HG03064 (cell line): Measurements from ENCODE around the gene CTNNBL1.
"Not testable (repeated sequence)": the region's sequence is repeated elsewhere in the genome, so short reads cannot be mapped to it uniquely, and the experiment has no call there.

ENCODE experiments used
- ATAC-seq: cut with Tn5 transposase; IDR thresholded peaks from one replicate; pipeline ENCODE4 v1.9.1; 2021; ENCODE audit warnings: low read depth; ENCODE audit not compliant: unreplicated experiment

The CTNNBL1 gene

DNA sequence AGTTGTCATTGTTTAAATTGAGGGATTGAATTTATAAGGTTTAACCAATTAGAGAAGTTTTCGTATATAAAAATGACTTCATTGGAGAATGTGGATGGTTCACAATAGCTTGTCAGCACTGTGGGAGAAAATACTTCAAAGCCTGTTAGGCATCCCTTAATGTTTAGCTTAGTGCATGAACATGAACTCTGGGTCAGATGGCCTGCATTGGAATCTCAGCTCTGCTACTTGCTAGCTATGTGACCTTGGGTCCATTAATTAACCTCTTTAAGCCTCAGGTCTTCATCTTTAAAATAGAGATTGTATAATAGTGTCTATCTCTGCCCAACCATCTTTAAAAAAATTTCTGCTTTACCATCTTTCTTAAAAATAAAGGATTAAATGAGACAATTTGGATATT lies 11.1 kb downstream of the CTNNBL1 start:
- no peak for ATAC-seq

DNA sequence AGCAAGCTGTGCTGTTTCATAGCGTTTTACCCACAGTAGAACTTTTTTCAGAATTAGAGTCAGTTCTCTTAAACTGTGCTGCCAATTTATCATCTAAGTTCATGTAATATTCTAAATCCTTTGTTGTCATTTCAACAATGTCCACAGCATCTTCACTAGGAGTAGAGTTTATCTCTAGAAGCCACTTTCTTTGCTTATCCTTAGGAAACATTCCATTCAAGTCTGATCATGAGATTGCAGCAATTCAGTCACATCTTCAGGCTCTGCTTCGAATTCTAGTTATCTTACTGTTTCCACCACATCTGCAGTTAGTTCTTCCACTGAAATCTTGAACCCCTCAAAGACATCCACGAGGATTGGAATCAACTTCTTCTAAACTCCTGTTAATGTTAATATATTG lies 12.5 kb downstream of the CTNNBL1 start:
- no peak for ATAC-seq

DNA sequence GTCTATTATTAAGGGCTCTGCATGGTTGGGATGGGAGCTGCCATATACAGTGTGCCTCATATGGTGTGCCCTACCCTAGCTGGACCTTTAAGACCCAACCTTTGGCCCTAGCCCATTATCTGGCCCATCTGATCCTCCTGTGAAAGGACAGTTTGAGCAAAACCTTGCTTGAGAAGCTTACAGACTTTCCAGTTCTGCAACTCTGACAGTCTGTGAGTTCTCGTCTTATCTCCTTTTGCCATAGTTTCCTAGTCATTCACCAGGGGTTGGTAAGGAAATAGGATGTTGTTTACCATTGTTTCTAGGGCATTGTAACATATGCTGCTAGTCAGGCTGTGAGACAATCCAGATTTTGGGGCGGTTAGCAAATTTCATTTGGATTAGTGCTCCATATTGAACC lies 17.2 kb downstream of the CTNNBL1 start:
- ATAC-seq: no peak

DNA sequence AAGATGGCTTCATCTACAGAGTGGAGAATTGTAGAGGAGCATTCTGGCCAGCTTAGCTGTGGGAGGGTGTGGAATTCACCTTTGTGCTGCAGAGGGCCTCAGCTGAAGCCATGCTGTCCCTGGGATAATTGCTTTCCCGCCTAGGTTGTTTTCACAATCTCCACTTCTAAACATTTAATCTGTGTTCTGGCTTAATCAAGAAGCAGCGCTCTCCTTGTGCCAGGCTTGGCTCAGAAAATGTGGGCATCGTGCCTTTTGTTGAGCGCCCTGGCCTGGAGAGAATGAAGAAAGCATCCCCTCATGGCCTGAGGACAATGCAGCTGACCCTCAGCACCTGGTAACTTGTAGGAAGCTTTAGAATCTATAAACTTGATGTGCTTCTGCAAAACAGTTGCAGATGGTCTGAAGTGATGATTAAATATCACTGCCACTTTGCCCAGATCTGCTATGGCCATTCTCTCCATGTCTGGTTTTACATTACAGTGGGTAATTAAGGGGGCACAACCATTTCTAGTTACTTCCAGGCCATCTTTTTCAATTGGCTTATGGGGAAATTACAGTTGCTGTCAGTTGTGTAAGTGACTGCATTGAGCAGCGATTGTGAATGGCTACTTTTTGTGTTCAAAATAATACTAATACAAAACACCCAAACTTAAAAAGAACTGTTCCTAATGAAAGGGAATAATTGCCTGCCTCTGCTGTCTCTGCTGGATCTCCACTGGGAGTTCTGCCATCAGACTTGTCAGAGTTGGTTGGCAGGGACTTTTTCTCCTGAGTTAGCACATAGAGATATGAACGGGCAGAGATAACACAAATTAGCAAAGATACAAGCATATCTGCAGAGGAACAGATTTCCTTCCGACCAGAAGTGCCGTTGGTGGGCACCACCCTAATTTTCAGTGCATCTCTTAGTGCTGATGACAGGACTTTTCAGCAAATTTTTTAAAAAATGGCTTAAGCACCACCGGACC lies 18.4 kb downstream of the CTNNBL1 start:
- ATAC-seq: no peak

DNA sequence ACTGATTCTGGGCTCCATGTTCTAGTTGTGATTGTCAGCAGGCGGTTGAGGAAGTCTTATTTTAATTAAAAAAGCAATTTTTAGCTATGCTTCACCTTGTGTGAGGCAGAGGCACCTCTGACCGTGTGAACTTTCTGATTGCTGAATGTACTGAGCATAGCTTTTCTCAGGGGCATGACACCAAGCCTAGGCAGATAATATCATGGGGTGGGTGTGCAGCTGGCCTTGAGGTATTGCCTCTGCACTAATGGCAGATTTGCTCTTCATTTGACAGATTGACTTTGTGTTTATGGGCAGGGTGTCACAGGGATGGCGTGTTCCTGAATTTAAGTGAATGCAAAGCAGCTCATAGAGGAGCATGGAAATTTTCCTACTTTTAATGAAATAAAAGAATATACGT lies 19.6 kb downstream of the CTNNBL1 start:
- no peak for ATAC-seq

DNA sequence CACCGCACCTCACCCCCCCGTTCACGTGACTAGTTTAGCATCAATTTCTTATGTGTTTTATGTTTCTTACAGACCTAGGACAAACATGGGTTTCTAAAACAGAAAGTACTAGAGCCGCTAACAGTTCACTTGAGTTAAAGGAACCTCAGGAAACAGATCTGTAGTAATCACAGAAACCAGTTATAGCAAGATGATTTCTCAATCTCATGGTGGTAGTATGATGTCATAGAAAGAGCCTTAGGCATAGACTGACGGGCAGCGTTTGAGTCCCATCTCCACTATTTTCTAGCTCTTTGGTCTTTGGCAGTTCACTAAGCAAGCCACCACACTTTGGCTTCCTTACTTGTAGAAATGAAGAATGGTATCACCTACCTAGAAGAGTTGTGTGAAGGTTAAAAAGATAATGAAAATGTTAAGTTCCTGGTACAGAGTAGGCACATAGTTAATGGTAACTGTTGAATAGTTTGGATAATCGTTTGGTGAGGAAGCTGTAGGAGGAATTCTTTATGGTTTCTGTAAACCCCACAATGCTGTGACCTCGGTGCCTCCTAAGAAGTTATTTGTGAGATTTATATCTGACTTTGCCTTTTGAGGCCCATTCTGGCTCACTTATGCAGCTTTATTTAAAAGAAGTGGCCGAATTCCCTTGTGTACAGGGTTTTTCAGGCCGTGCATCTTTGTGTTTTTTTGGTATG lies 21.3 kb downstream of the CTNNBL1 start:
- ATAC-seq: no peak

DNA sequence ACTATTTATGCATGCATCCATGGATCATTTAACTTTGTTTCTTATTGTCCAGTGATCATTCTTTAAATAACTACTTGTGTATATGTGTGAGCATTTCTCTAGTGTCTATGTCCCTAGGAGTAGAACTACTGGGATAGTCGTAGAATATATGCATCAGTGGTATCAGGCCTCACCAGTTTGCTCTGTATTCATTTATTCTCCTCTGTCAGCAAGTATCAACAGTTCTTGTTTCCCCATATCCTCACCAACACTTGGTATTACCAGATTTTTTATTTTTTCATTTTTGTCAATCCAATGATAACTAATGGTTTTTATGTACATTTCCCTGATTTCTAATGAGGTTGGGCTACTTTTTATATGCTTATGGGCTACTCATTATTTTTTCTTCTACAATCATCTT lies 27.9 kb downstream of the CTNNBL1 start:
- ATAC-seq: no peak

DNA sequence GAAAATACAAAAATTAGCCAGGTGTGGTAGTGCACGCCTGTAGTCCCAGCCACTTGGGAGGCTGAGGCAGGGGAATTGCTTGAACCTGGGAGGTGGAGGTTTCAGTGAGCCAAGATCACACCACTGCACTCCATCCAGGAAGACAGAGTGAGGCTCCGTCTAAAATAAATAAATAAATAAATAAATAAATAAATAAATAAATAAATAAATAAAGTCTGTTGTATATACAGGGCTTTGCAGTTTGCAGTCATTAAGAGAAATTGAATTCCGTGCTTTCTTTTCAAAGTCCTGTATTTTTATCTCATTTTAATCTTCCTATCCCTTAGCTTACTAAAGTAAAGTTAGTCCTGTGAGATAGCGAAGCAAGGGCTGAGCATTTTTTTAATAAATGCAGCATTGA lies 28.5 kb downstream of the CTNNBL1 start:
- ATAC-seq: not testable (repeated sequence)

DNA sequence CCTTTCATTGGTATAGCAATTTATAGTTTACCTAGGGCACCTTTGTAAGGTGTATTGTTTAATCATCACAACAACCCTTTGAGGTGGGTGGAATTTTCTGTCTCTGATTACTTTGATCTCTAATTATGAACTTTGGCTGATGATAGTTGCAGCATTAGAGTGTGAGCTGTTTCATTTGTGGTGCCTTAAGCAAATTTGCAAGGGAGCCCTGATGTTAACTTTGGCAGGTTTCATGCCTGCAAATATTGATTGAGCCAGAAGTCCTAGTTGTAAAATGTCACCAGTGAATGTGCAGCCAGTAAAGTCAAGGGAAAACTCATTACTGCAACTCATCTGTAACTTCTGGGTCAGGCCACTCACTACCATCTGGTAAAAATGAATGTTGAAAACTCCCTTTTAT lies 29.8 kb downstream of the CTNNBL1 start:
- no peak for ATAC-seq

DNA sequence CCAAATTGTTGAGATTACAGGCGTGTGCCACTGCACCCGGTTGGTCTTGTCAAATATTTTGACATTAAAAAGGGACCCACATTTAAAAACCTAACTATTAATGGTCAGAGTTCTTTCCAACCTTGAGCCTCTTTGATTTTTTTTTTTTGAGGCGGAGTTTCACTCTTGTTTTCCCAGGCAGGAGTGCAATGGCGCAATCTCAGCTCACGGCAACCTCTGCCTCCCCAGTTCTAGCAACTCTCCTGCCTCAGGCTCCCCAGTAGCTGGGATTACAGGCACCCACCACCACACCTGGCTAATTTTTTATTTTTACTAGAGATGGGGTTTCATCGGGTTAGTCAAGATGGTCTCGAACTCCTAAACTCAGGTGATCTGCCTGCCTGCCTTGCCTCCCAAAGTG lies 31.3 kb downstream of the CTNNBL1 start:
- no peak for ATAC-seq

DNA sequence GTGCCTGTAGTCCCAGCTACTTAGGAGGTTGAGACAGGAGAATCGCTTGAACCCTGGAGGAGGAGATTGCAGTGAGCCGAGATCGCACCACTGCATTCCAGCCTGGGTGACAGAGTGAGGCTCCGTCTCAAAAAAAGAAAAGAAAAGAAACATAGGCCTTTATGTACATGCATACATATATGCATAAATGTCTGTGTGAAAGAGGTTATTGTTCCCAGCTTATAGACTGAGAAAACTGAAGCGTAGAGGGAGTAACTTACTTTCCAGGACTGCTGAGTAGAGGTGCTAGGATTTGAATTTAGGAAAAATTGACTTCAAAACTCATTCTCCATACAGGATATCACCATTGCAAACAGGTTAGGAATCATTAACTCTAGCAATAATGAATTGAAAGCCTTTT lies 32.0 kb downstream of the CTNNBL1 start:
- ATAC-seq: no peak

DNA sequence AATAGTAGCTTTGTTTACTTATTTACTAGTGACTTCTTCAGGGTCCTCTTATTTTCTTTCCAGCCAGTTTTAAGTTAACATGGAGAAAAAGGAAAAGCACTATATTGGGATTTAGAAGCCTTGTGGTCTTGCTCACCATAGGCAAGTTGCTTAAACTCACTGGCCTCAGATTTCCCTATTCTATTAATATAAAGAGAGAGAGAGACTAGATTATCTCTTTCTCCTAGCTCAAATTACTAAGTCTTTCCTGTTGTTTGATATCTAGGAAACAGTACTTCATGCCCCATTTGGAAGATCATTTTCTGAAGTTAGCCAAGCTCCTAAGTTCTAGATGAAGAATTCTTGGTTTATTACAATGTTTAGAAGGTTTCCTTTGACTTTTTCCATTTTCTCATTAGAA lies 32.5 kb downstream of the CTNNBL1 start:
- ATAC-seq: no peak

DNA sequence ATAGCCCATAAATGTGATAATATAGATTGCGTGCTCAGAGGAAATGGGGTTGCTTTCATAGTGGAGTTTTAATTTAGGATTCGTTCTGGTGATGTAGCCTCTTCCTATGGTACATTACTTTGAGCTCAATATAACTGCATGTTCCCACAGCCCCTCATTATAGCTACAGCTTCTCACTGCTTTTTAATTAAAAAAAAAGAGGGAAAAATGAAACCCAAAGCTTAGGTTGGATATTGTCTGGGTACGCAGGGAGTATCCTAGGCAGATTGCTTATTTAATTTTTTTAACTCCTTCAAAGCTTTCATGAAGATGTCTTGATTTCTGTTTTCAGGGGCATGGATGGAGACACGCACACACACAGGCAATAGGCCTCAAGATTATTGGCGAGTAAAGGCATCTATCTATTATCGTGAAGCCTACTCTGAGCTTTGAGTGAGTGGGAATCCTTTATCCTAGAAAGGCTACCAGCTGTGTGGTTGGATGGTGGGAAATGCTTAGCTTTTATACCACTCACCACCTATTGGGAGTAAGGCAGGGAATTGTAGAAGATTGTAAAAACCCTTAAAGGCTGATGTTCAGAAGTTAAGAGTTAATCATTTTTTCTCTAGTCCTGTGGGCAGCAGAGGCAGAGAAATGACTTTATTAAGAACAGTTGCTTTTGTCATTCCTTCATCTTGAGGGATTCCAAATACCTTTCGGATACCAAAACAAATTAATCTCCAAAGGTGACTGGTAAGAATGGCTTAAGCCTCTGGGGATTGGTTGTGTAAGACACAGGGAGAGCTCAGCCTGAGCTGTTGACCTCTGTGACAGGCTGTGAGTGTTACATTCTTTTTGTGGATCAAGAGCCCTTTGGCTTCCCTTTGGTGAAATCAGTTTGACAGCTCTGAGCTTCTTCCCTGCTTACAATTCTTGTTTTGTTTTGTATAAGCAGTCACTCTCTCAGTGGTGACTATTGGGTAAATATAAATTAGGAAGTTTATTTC lies 33.4 kb downstream of the CTNNBL1 start:
- no peak for ATAC-seq

DNA sequence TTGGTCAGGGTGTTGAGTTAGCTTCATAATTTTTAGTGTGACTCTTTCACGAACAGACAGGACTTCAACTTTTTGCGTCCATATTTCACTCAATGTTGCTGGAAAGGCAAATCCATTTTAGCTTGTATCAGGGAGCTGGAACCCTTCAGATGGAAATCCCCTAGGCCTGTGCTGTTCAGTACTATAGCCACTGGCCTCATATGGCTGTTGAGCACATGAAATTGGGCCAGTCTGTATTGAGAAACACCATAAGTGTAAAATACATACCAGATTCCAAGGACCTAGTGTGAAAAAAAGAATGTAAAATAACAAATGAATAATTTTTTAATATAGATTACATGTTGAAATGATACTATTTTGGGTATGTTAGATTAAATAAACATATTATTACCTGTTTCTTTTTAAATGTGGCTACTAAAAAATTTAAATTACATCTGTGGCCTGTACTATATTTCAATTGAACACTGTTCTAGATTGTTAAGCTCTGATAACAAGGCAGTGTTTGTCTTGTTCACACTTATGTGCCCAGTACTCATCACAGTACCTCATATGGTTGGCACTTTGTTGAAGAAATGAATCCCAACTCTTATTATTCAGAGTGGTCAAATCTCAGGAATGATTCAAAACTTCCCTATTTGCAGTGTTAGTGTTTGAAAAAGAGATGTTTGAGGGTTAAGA lies 34.3 kb downstream of the CTNNBL1 start:
- no peak for ATAC-seq

DNA sequence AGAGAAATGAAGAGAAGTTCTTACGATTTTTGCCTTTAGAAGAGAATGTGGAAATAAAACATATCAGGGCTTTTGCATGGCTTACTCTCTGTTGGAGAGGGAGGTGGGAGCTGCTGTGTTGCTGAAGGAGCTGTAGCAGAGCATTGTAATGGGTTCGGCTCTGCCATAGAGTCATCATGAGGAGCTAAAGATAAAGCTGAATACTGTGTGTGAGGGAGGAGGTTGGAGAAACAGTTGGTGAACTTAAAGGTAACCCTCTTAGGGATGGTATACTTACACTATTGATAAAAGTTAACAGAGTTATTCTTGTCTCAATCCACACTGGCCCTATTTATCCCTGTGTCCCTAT lies 34.8 kb downstream of the CTNNBL1 start:
- ATAC-seq: no peak

DNA sequence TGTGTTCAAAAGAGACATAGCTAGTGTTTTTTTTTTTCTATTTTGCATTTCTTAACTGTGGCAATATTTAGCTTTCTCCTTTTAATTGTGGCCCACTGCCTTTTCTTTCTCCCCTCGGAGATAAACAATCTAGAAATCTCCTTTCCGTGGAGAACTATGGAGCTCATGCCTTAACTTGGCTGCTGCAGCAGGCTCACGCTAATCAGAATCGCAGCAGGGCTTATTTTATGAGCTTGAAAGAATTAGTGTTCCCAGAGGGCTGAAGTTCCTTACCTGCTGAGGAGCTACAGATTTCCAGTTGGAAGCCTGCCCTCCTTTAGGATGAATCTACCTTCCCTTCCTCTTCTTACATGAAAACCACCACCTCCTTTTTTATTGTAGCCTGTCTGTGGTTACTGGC lies 35.6 kb downstream of the CTNNBL1 start:
- no peak for ATAC-seq

DNA sequence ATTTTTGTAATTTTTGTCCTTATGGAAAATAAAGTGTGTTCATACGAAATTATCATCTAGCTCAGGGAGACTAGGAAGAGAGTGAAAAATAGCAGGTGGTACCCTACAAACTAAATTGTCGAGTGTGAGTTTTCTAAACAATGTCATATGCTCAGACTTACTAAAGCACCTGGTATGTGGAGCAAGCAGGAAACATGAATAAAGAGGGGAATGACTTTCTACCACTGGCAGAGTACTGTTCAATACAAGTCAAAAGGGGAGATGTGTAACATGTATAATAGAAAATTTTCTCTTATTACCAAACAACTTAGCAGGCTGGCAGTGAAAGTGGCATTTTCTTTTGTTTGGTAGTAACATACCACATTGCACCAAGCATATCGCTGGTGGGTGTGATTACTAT lies 36.1 kb downstream of the CTNNBL1 start:
- ATAC-seq: no peak

DNA sequence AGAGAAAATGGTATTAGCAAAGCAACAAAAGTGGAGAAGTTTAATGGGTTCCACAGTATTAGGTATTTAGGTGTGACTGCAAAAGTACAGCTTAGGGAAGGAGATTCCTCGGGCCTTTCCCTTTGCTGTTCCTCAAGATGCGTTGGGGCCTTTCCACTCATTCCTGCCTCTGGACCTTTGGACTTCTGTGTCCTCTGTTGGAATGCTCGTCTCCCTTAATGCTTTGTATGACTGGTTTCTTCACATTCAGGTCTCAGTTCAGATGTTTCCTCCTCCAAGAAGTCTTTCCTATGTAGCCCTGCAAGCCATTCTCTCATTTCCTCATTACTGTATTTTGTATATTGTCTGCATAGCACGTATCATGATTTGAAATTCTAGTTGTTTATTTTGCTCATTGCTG lies 39.6 kb downstream of the CTNNBL1 start:
- no peak for ATAC-seq

DNA sequence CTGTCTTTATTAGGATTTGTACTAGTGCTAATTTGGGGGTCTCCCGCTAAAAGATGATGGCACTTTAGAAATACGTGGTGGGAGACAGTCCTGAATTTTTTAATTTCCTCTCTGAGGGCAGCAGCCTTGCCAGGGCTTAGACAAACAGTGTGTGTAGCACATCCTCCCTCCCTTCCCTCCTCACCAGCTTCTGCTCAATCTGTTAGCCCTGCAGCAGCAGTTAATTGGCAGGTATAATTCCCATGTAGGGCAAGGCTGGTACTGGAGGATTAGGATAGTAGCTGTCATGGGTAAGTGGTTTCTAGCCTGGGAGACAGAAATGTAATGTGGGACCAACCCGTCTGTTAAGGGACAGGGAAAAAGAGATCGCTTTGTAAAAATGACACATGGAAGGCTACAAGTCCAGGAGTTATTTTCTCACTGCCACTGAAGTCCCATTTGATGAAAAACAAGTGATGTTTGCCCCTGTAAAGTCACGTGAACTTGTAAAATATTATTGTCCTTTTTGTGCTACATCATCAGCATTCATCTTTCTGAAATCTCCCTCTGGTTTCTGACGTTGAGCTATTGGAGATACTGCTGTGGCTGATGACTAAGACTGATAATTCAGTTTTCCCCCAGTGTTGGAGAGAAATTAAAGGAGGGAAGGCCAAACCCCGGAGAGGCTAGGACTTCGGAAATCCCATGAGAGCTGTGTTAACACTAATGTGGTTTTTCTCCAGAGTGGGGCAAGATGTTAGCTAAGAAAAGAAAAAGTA lies 40.6 kb downstream of the CTNNBL1 start:
- no peak for ATAC-seq

DNA sequence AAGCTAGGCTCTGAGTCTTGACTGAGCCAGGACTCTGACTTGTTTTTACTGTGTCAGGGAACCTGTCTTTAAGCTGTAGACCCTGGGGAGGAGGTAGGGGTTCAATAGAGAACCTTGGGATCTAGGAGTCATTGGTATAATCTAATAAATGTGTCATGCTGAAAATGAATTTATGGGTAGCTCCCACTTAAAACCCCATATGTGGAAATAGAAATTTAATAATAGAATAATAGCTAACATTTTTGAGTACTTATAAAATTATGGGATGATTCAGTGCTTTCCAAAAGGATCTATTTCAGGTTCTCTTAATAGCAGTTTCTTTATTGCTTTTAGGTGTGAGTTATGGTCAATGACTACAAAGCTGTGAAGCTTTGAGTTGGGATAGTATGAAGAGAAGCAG lies 41.7 kb downstream of the CTNNBL1 start:
- ATAC-seq: no peak
